GM12801 (cell line): ENCODE results near the gene MGAT4C.

Experiments
- TF ChIP-seq, protein P1 (sequence below): IDR thresholded peaks from one replicate; pipeline ENCODE4 v1.5.1; 2011; ENCODE audit warnings: control low read depth; ENCODE audit not compliant: insufficient read length; ENCODE audit errors: extremely low read depth

MGAT4C gene

DNA sequence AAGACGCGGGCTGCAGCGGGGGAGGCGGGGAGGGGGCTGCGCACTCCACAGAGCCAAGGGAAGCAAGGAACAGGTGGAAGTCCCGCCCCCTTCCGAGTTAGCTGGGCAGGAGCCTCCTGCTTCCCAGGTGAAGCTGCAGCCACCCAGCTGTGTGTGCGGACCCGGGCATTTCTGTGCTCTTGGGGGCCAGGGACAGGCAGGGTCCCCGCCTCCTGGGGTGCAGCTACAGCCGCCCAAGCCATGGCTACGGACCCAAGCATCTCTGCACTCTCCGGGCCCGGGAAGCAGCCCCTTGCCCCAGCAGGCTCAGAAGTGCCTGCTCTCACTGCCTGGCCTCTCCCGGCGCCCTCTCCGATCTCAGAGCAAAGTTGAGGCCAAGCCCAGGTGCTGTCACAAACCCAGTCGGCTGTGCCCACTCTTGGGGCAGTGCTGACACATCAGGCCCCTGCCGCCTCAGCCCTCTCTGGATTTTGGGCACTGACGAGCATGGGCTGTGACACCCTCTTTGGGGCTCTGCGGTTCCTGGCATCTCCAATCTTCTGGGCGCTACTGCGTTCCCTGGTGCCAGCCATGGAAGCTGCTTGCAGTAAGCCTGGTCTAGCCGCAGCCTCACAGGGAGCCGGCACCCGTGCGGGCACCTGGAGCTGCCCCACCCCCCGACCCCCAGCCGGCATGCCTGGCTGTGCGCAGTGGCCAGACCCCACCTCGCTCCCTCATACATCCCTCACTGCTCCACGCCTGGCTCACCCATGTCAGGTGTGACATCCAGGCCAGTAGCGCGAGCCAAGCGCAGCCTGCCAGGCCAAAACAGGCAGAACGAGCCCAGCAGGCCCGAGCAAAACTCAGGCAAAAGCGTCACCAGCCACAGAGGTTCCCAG is 8.5 kb upstream of the MGAT4C start:
- TF ChIP-seq, protein P1, sequence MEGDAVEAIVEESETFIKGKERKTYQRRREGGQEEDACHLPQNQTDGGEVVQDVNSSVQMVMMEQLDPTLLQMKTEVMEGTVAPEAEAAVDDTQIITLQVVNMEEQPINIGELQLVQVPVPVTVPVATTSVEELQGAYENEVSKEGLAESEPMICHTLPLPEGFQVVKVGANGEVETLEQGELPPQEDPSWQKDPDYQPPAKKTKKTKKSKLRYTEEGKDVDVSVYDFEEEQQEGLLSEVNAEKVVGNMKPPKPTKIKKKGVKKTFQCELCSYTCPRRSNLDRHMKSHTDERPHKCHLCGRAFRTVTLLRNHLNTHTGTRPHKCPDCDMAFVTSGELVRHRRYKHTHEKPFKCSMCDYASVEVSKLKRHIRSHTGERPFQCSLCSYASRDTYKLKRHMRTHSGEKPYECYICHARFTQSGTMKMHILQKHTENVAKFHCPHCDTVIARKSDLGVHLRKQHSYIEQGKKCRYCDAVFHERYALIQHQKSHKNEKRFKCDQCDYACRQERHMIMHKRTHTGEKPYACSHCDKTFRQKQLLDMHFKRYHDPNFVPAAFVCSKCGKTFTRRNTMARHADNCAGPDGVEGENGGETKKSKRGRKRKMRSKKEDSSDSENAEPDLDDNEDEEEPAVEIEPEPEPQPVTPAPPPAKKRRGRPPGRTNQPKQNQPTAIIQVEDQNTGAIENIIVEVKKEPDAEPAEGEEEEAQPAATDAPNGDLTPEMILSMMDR, result no peak

DNA sequence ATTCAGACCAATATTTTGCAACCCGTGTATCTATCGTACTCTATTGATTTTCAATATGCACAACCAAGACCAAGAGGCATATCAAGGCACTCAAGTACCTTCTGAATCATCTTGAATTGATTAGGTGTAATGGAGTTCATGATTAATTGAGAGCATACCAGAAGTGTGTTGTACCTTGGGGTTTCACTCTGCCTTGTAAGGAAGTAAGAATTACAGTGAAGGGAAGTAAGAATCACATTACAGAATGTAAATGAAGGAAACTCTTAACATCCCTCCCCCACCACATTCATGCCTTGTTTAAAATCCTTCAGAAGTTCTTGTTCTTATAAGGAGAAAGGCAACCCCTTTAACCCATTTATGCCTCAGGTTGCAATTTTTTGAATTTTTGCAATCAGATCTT is 5.4 kb upstream of the MGAT4C start:
- TF ChIP-seq, protein P1, result no peak

DNA sequence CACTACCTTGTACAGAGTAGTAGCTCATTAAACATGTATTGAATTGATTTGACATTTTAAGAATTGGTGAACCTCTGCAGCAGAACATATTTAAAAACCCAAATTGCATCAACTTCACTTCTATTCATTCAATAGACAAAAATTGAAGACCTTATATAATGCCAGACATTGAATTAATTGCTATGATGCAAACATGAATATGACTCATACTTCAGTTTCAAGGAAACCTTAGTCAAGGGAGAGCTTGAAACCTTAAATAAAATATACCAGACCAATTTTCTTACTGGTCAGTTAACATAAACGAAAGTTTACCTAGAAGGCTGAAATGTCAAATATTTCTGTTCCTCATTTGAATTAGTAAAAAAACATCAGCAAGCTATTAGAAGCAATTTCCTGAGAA is 5.0 kb upstream of the MGAT4C start:
- TF ChIP-seq, protein P1, result no peak

DNA sequence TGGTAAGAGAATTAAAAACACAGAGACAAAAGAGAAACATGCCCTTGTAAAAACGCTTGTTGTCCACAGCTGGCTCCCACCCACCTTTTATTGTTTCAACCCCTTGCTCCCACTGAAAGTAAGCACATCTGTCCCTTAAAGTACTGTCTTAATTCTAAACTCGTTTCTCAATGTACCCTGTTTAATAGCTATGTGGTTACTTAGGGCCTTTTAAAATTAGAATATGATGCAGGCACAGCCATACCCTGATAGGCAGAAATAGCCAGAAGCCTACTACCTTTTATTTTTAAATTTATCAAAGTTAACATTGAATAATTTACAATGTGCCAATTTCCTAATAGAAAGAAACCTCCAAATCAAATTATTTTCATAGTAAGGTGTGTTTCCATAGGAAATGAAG is 4.0 kb upstream of the MGAT4C start:
- TF ChIP-seq, protein P1, result no peak

DNA sequence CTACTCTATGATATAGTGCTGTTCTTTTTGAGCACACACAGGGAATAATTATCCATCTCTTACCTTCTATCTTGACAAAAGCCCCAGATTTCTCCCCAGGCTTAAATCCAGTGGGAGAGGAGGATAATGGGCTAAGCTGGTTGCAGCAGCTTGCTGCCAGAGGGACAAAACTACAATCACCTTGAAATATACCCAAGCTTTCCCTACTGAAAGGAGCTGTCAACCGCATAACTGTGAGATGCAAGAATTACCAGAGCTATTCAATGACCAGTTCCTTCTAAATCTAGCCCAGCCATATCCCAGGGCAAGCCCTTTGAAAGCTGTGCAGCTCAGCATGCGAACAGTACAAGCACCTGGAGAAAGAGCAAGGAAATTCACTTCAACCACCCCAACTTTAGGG is 943 bp upstream of the MGAT4C start:
- TF ChIP-seq, protein P1, result no peak

DNA sequence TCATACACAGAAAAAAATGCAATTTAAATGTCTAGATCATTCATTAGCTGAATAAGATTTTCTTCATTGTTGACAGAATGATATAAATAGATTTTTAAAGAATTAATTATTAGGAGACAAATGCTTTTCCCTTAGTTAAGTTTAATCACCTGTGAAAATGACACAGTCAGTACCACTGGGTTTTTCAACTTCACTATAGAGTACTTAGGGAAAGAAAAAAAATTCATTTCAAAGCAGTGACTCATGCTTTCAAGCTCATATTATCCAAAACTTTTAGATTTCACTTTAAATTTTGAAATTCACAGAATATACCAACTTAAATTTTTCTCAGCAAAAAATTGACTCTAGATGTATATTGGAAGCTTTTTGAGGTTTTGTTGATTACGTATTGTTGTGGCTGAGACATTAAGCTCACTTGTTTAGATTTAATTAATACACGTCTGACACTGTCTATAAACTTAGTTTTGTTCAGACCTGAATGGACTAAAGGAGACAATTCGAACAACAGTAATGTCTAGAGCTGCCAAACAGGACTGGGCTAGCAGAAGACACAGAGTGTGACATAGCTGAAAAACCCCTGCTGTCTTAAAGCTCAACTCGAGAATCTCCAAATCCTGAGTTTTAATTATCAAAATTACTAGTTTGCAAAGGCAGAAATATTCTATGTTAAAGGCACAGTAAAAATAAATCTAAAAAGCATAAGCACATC is 1.6 kb downstream of the MGAT4C start:
- TF ChIP-seq, protein P1, result no peak

DNA sequence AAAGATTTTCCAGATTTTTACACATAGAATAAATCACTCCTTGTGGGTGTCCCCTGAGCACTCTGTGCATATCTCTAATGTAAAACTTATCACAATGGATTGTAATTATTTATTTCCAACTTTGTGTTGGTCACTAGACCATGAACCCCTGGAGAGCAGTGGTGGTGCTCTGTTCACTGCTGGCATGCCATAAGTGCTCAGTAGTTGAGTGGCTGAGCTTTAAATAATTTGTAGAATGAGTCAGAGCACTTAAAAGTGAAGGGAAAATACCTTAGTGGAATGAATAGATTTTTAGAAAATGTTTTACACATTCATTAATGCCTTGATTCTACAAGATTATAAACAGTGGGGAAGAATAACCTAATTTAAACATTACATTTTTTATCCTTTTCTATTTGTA is 6.3 kb downstream of the MGAT4C start:
- TF ChIP-seq, protein P1, result no peak
